ENCODE results near the gene BCL2L1.
"Not testable (repeated sequence)": the region's sequence is repeated elsewhere in the genome, so short reads cannot be mapped to it uniquely, and the experiment has no call there.

BCL2L1 gene

DNA sequence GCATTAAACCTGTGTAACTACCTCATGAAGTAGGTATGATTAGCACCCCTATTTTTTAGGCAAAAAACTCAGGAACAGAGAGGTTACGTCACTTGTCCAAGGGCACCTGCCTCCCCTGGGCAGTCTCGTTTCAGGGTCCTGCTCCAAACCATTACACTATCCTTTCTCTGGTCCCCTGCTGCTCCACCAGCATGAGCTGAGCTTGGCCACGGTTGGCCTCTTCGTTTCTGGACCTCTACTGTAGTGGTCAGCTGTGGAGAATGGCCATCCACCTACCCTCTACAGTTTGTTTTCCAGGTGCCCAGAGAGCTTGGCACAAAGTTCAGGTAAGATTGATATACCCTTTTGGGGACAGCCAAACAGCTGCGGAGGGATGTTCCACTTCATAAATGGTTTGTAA is 68.1 kb downstream of the BCL2L1 start:
- TF ChIP-seq, protein P1, sequence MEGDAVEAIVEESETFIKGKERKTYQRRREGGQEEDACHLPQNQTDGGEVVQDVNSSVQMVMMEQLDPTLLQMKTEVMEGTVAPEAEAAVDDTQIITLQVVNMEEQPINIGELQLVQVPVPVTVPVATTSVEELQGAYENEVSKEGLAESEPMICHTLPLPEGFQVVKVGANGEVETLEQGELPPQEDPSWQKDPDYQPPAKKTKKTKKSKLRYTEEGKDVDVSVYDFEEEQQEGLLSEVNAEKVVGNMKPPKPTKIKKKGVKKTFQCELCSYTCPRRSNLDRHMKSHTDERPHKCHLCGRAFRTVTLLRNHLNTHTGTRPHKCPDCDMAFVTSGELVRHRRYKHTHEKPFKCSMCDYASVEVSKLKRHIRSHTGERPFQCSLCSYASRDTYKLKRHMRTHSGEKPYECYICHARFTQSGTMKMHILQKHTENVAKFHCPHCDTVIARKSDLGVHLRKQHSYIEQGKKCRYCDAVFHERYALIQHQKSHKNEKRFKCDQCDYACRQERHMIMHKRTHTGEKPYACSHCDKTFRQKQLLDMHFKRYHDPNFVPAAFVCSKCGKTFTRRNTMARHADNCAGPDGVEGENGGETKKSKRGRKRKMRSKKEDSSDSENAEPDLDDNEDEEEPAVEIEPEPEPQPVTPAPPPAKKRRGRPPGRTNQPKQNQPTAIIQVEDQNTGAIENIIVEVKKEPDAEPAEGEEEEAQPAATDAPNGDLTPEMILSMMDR (IDR thresholded peaks at IDR 0.05; ENCODE audit: low read depth, low read length), result no peak
- DNase-seq (ENCODE audit: low read depth in 2 of 2), result no peak
- H3K4me3 ChIP-seq (replicated peaks in 1 of 2; ENCODE audit: low read depth in 2 of 2, low read length in 2 of 2), result no peak overlapping the region

DNA sequence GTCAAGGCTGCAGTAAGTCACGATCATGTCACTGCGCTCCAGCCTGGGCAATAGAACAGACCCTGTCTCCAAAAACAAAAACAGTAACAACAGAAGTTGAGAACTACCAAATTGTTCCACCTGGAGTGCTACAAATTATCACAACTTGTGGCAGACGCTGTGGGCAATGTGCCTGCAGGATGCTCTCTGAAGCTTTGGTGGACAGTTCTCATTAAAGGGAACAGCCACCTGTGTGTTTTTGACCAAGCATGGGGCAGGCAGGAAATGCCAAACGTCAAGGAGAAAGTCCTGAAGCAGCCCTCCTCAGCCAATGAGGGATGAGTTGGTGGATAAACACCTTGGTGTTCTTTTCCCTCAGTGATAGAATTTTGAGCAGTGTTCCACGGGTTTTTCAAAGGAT is 69.1 kb downstream of the BCL2L1 start:
- H3K4me3 ChIP-seq (replicated peaks in 1 of 2; ENCODE audit: low read depth in 2 of 2, low read length in 2 of 2), result no peak overlapping the region
- TF ChIP-seq, protein P1 (IDR thresholded peaks at IDR 0.05; ENCODE audit: low read depth, low read length), result no peak

DNA sequence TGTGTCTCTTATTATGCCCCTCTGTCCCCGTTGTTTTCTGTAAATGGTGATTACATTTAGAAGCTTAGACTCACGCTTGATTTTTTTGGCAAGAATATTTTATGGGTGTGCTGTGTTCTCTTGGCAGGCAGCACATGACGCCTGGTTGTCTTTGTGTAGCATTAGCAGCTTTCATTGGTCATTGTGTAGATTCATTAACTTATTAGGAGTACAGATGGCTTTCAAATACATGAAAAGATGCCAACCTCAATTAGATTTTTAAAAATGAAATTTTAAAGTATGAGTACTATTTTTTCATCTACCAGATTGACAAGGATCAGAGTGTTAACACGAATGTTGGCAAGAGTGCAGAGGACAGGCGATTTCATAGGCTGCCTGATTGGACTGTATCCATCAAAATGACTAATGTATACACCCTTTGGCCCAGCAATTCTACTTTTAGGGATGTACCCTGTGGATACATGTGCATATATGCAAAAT is 69.7 kb downstream of the BCL2L1 start:
- DNase-seq (ENCODE audit: low read depth in 2 of 2), result peak; percentile 69 to 71
- H3K4me3 ChIP-seq (replicated peaks in 1 of 2; ENCODE audit: low read depth in 2 of 2, low read length in 2 of 2), result no peak overlapping the region
- TF ChIP-seq, protein P1 (IDR thresholded peaks at IDR 0.05; ENCODE audit: low read depth, low read length), result no peak

More for the DNA sequence above, 69.1 kb downstream of the BCL2L1 start:
- DNase-seq (ENCODE audit: low read depth in 2 of 2), result no peak

DNA sequence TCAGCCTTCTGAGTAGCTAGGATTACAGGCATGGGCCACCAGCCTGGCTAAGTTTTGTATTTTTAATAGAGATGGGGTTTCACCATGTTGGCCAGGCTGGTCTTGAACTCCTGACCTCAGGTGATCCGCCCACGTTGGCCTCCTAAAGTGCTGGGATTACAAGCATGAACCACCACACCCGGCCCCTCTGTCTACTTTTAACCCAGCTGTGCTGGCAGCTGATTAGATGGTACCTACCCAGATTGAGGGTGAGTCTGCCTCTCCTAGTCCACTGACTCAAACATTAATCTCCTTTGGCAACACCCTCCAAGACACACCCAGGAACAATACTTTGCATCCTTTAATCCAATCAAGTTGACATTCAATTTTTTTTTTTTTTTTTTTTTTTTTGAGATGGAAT is 74.6 kb downstream of the BCL2L1 start:
- not testable (repeated sequence) for H3K4me3 ChIP-seq (replicated peaks in 1 of 2; ENCODE audit: low read depth in 2 of 2, low read length in 2 of 2); DNase-seq (ENCODE audit: low read depth in 2 of 2)

DNA sequence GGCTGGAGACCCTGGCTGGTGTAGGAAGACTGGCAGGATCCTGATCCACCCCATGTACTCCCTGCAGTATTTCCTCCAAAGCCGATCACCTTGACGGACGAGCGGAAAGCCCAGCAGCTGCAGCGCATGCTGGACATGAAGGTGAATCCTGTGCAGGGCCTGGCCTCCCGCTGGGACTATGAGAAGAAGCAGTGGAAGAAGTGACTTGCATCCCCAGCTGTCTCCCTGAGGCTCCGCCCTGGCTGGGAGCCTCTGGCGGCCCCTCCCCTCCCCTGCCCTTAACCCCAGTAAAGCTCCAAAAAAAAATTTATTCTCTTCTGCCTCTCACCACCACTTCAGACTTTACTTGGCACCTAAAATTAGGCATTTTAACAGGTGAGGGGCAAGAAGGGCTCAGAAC is 78.0 kb downstream of the BCL2L1 start:
- TF ChIP-seq, protein P1 (IDR thresholded peaks at IDR 0.05; ENCODE audit: low read depth, low read length), result no peak
- DNase-seq (ENCODE audit: low read depth in 2 of 2), result no peak

DNA sequence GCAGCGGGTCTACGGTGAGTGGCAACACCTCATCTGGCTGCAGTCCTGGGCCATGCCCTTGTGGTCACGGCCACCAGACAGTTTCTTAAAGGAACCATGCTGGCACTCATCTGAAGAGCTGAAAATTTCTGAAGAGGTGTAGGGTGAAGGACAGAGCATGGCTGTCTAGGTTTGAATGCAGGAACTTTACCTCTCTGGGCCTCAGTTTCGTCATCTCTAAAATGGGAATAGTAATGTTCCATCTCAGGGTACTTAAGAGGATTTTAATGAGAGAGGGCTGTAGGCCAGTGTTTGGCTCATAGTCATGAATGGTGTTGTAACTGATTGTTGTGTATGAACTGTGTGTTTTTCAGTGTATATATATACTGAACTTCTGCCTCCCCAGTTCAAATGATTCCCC is 79.1 kb downstream of the BCL2L1 start:
- H3K4me3 ChIP-seq (replicated peaks in 1 of 2; ENCODE audit: low read depth in 2 of 2, low read length in 2 of 2), result no peak overlapping the region
- no peak for DNase-seq (ENCODE audit: low read depth in 2 of 2)
- TF ChIP-seq, protein P1 (IDR thresholded peaks at IDR 0.05; ENCODE audit: low read depth, low read length), result no peak

More for the DNA sequence above, 78.0 kb downstream of the BCL2L1 start:
- H3K4me3 ChIP-seq (replicated peaks in 1 of 2; ENCODE audit: low read depth in 2 of 2, low read length in 2 of 2), result no peak overlapping the region

DNA sequence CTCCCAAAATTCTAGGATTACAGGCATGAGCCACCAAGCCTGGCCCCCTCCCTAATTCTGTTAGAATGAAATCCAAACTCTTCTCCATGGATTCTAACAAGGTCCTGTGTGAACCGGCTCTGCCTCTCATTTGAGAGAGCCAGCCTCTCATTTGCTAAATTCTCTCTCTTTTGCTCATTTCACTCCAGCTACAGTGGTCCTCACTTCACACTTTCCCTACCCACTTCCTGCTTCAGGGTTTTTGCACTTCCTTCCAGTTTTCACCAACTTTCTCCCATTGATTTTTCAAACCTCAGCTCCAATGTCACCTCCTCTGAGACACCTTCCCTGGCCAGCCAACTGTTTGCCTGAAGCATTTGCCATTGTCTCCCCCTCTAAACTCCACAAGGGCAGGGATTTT is 79.8 kb downstream of the BCL2L1 start:
- DNase-seq (ENCODE audit: low read depth in 2 of 2), result no peak
- TF ChIP-seq, protein P1 (IDR thresholded peaks at IDR 0.05; ENCODE audit: low read depth, low read length), result no peak
- no peak overlapping the region for H3K4me3 ChIP-seq (replicated peaks in 1 of 2; ENCODE audit: low read depth in 2 of 2, low read length in 2 of 2)

Data from cardiac fibroblast (primary cell).